HepG2 (cell line): ENCODE results near the gene DYNC2LI1. TPM values are rescaled to one million over a fixed set of nuclear protein-coding genes. Genes with fewer than 3 reads are reported as not detected.
A peak's percentile ranks its signal among the peaks of the same experiment; 100 is the strongest.

Experiments used
- ATAC-seq: fragments of 200-7000 bp; cut with Tn5 transposase; 3 replicates; pipeline ENCODE4 v1.9.1; 2020; ENCODE audit warnings: mild to moderate bottlenecking, moderate library complexity
- BruUV-seq: library from RNA; stranded (reverse); fragments of 400-500 nt; replicated peaks from 2 replicates; lab custom pipeline; 2021; lab: Mats Ljungman, UMichigan
- CTCF ChIA-PET: fragments of 300-600 bp; formaldehyde crosslinking; extraction: SDS; loops from one replicate; lab custom pipeline; 2021; ENCODE audit warnings: low total read pairs, inconsistent platforms, low intra/inter-chr PET ratio; lab: Yijun Ruan, JAX
- POLR2A ChIA-PET: fragments of 350-600 bp; sonication (Branson Sonifier 250); formaldehyde crosslinking; loops from one replicate; lab custom pipeline; 2020; ENCODE audit warnings: antibody characterized with exemption, inconsistent platforms; lab: Yijun Ruan, JAX
- DNase-seq: peaks from one replicate; pipeline ENCODE4 v3.0.0-alpha.2; 2015; ENCODE audit warnings: low spot score
- FAIRE-seq: peaks from 3 replicates; lab custom pipeline; 2011; peaks lifted over from hg19 to GRCh38; lab: Jason Lieb, UNC
- H2AFZ ChIP-seq: one replicate; pipeline ENCODE4 v1.6.1; 2011; ENCODE audit warnings: low read length, inconsistent platforms
- H3K27ac ChIP-seq: fragments of 300-600 bp; 3 replicates; pipeline ENCODE4 v1.8.0; 2011; ENCODE audit warnings: mixed run types, mild to moderate bottlenecking, mixed read lengths, low read length, inconsistent platforms; ENCODE audit not compliant: insufficient read depth; ENCODE audit errors: extremely low read length
- H3K27me3 ChIP-seq, 2 experiments: fragments of 200-600 bp in 1 of 2; 2 replicates in 1 of 2; 3 replicates in 1 of 2; pipeline versions ENCODE4 v1.6.0 to v1.8.0; 2011; ENCODE audit warnings: low read length in 2 of 2, mild to moderate bottlenecking in 2 of 2, moderate library complexity in 2 of 2, inconsistent platforms in 1 of 2; ENCODE audit not compliant: insufficient read depth in 2 of 2, control insufficient read depth in 1 of 2
- H3K36me3 ChIP-seq, 2 experiments: fragments of 200-600 bp in 1 of 2; replicated peaks in 1 of 2; 2 replicates in 1 of 2; 3 replicates in 1 of 2; pipeline versions ENCODE4 v1.5.1 to v1.8.0; 2011; ENCODE audit warnings: low read length in 2 of 2, inconsistent platforms in 1 of 2; ENCODE audit not compliant: insufficient read depth in 2 of 2, control insufficient read depth in 1 of 2
- H3K4me1 ChIP-seq: 2 replicates; pipeline ENCODE4 v1.5.1; 2012; ENCODE audit warnings: low read length, inconsistent platforms; ENCODE audit not compliant: insufficient read depth
- H3K4me2 ChIP-seq: 2 replicates; pipeline ENCODE4 v1.6.0; 2011; ENCODE audit warnings: low read depth, low read length, inconsistent platforms
- H3K4me3 ChIP-seq, 3 experiments: fragments of 200-600 bp in 1 of 3; sonication (generic), shearing (Covaris generic) in 1 of 3; replicated peaks in 1 of 3; 2 replicates each; pipeline ENCODE4 v1.5.1; 2011 to 2016; ENCODE audit warnings: low read length in 3 of 3, inconsistent platforms in 2 of 3, low read depth in 2 of 3, mild to moderate bottlenecking in 2 of 3, control low read depth in 1 of 3, mixed read lengths in 1 of 3; ENCODE audit not compliant: insufficient read depth in 1 of 3
- H3K79me2 ChIP-seq: one replicate; pipeline ENCODE4 v1.6.1; 2011; ENCODE audit warnings: low read length, inconsistent platforms; ENCODE audit not compliant: insufficient read depth
- H3K9ac ChIP-seq: 2 replicates; pipeline ENCODE4 v1.6.0; 2011; ENCODE audit warnings: mild to moderate bottlenecking, low read depth, low read length, inconsistent platforms; ENCODE audit not compliant: insufficient read depth
- H3K9me3 ChIP-seq: 2 replicates; pipeline ENCODE4 v1.5.1; 2012; ENCODE audit warnings: mild to moderate bottlenecking, low read length
- H4K20me1 ChIP-seq: 2 replicates; pipeline ENCODE4 v1.6.0; 2011; ENCODE audit warnings: inconsistent platforms, mild to moderate bottlenecking, low read length, moderate library complexity; ENCODE audit not compliant: insufficient read depth
- AHDC1 ChIP-seq: sonication (generic); formaldehyde crosslinking; IDR thresholded peaks from 2 replicates; pipeline ENCODE4 v1.5.1; 2020; ENCODE audit warnings: mild to moderate bottlenecking, missing genetic modification reagents, borderline replicate concordance
- ASH2L ChIP-seq: fragments of 300-600, 200-600 bp; sonication (generic); IDR thresholded peaks from 2 replicates; pipeline ENCODE4 v1.7.0; 2017; ENCODE audit warnings: low read depth, mild to moderate bottlenecking, moderate library complexity, mixed read lengths, low read length; ENCODE audit not compliant: insufficient read length
- GFI1 ChIP-seq: sonication (generic); formaldehyde crosslinking; IDR thresholded peaks from 2 replicates; pipeline ENCODE4 v1.5.0; 2020; ENCODE audit warnings: missing genetic modification reagents, mild to moderate bottlenecking, borderline replicate concordance
- HNF4A ChIP-seq: sonication (generic); formaldehyde crosslinking; IDR thresholded peaks from 2 replicates; pipeline ENCODE4 v1.4.0; 2020; ENCODE audit warnings: missing genetic modification reagents
- JUN ChIP-seq: sonication (generic); formaldehyde crosslinking; IDR thresholded peaks from 2 replicates; pipeline ENCODE4 v1.4.0; 2020; ENCODE audit warnings: mild to moderate bottlenecking, missing genetic modification reagents
- MEF2D ChIP-seq: sonication (generic); formaldehyde crosslinking; IDR thresholded peaks from 2 replicates; pipeline ENCODE4 v1.5.1; 2020; ENCODE audit warnings: mild to moderate bottlenecking, missing genetic modification reagents
- NPAS2 ChIP-seq: sonication (generic); formaldehyde crosslinking; IDR thresholded peaks from 2 replicates; pipeline ENCODE4 v1.8.0; 2022; ENCODE audit warnings: mild to moderate bottlenecking, missing genetic modification reagents, borderline replicate concordance
- PAXIP1 ChIP-seq: sonication (generic); formaldehyde crosslinking; conservative IDR thresholded peaks from 2 replicates; pipeline ENCODE4 v1.4.0; 2020; ENCODE audit warnings: mild to moderate bottlenecking, missing genetic modification reagents, moderate library complexity
- SPEN ChIP-seq: sonication (generic); formaldehyde crosslinking; IDR thresholded peaks from 2 replicates; pipeline ENCODE4 v1.5.1; 2020; ENCODE audit warnings: low read depth, mild to moderate bottlenecking, missing genetic modification reagents
- SRF ChIP-seq: IDR thresholded peaks from 2 replicates; pipeline ENCODE4 v1.6.1; 2011; ENCODE audit warnings: mild to moderate bottlenecking, low read depth, low read length, moderate library complexity
- TBP ChIP-seq: sonication (generic); formaldehyde crosslinking; IDR thresholded peaks from 2 replicates; pipeline ENCODE4 v1.5.0; 2020; ENCODE audit warnings: missing genetic modification reagents
- TEAD3 ChIP-seq: optimal IDR thresholded peaks from 2 replicates; pipeline ENCODE3; 2016; ENCODE audit warnings: borderline replicate concordance
- ZBTB21 ChIP-seq: sonication (generic); formaldehyde crosslinking; IDR thresholded peaks from 2 replicates; pipeline ENCODE4 v1.4.0; 2020; ENCODE audit warnings: missing genetic modification reagents
- ZNF264 ChIP-seq: sonication (generic); formaldehyde crosslinking; IDR thresholded peaks from 2 replicates; pipeline ENCODE4 v1.4.0; 2020; ENCODE audit warnings: missing genetic modification reagents
- ZNF484 ChIP-seq: sonication (generic); formaldehyde crosslinking; IDR thresholded peaks from 2 replicates; pipeline ENCODE4 v1.5.1; 2020; ENCODE audit warnings: mild to moderate bottlenecking, low read depth, missing genetic modification reagents, borderline replicate concordance
- ZNF850 ChIP-seq: sonication (generic); formaldehyde crosslinking; conservative IDR thresholded peaks from 2 replicates; pipeline ENCODE4 v1.9.0; 2021; ENCODE audit warnings: mild to moderate bottlenecking, missing genetic modification reagents
- ZNF891 ChIP-seq: sonication (generic); formaldehyde crosslinking; IDR thresholded peaks from 2 replicates; pipeline ENCODE4 v1.5.0; 2020; ENCODE audit warnings: mild to moderate bottlenecking, missing genetic modification reagents
- WGBS: methylation state at CpG from one replicate; pipeline ENCODE4 v1.1.6; 2017; ENCODE audit warnings: low lambda C conversion rate; 5-methylcytosine and 5-hydroxymethylcytosine counted together
- in situ Hi-C: cut with HindIII; loops from 2 replicates; pipeline ENCODE4 v1.10.0; 2017; ENCODE audit warnings: low pct_unique_long_range_greater_than_20kb; ENCODE audit not compliant: extremely low pct_ligation_motif_present
- intact Hi-C: fragments of 100-400 bp; cut with micrococcal nuclease; formaldehyde crosslinking; loops from one replicate; pipeline ENCODE4 v1.10.0; 2022; ENCODE audit not compliant: unreplicated experiment
- polyA plus RNA-seq, 8 experiments: library from polyadenylated mRNA; depleted of rRNA in 3 of 8; stranded (reverse) in 7 of 8; unstranded in 1 of 8; fragments of >200 nt; fragmentation: Illumina TruSeq in 4 of 8; extraction: Trizol in 4 of 8; gene quantifications; 2 replicates each; pipeline versions ENCODE4 v1.2.1 to v1.2.3, GENCODE V29; 2011 to 2016; ENCODE audit warnings: low read depth in 4 of 8, missing spikeins in 1 of 8, mixed read lengths in 1 of 8; ENCODE audit not compliant: insufficient read depth in 1 of 8
- total RNA-seq, 5 experiments: library from RNA; depleted of rRNA; stranded (reverse); fragments of >200 nt; fragmentation: Illumina TruSeq; extraction: Trizol; gene quantifications; 2 replicates each; pipeline ENCODE4 v1.2.3, GENCODE V29; 2016; ENCODE audit warnings: low read depth in 1 of 5

DYNC2LI1 gene
- total and polyA plus RNA-seq, 2 of the 13 experiments (the other 11 are each of a cell fraction or from before 2014, with no cell fraction given) = 16.9 to 23.2 TPM

GRCh38 chr2:43745457-43745856 lies 28.4 kb upstream of the DYNC2LI1 start:
- Histone ChIP-seq H4K20me1 (no peaks in the 10 kb centered on the region), H3K4me3 (no peak overlapping the region), H3K36me3 (no peaks in the 10 kb centered on the region), H3K4me1 (peaks cover 36% of the 10 kb centered on the region), H2AFZ (no peak overlapping the region), H3K27me3 (no peaks in the 10 kb centered on the region), H3K79me2 (no peaks in the 10 kb centered on the region), H3K4me2 (peak overlapping the region; percentile 25), H3K9ac (no peak overlapping the region), H3K27ac (peak overlapping the region; percentile 37), H3K9me3 (no peaks in the 10 kb centered on the region)
- CTCF ChIA-PET = no interaction called here
- ATAC-seq = peak; percentile 56
- intact Hi-C loops = no loop called here
- peak; percentile 76 for DNase-seq
- in situ Hi-C loops = no loop called here
- peak; percentile 26 for FAIRE-seq
- 15% methylated on average over 3 of the region's 3 CpGs for WGBS
- no TSS peak for BruUV-seq
- POLR2A ChIA-PET = interaction anchor here (1.7 kb wide), 1 partner anchor 29 kb away, joined by 9 read pairs; the partner anchor contains the start of gene DYNC2LI1
- TF ChIP-seq TEAD3 (CRISPR knock-in tag) (peak; percentile 67), SPEN (CRISPR knock-in tag) (no peak), JUN (CRISPR knock-in tag) (0 out of 2 replicates have a peak, but pooled peaks have one; percentile 29), ZNF484 (CRISPR knock-in tag) (no peak), ZBTB21 (no peak), ZNF891 (CRISPR knock-in tag) (no peak), ZNF850 (CRISPR knock-in tag) (no peak), ZNF264 (CRISPR knock-in tag) (peak; percentile 66; the same call in 1 of the 2 replicates), AHDC1 (CRISPR knock-in tag) (peak; percentile 40; the same call in 1 of the 2 replicates), GFI1 (CRISPR knock-in tag) (peak; percentile 76), NPAS2 (CRISPR knock-in tag) (no peak), TBP (CRISPR knock-in tag) (no peak), ASH2L (peak; percentile 26), SRF (0 out of 2 replicates have a peak, but pooled peaks have one; percentile 29), PAXIP1 (CRISPR knock-in tag) (peak; percentile 60), HNF4A (CRISPR knock-in tag) (peak; percentile 36), MEF2D (no peak)
